ENCODE measurements around the gene TWF2.

Gene TWF2

DNA sequence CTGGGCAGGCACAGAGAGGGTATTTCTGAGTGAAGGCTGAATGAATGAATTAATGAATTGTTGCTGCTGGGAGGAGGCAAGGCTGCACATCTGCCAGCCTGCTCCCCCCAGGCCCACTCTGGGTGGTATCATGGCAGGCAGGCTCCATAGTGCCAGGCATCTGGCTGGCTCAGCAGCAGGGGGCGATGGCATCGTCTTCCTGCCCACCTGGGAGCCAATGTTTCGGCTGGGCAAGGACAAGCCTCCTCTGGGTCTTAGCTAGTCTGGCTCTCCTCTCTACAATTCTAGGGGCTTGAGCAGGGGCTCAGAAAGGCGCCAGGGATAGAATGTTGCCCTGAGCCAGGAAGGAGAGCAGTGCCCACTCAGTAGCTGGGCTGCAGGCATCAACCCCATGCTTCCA lies 11.8 kb downstream of the TWF2 start:
- no peaks in the 10 kb centered on the region for H3K27me3 ChIP-seq (ENCODE audit: insufficient read depth, low read length, poor library complexity, severe bottlenecking)
- H3K9me2 ChIP-seq (replicated peaks; ENCODE audit: low read depth, low read length), result no peaks in the 10 kb centered on the region
- peaks cover 29% of the 10 kb centered on the region; the same call in 1 of the 2 replicates for H3K36me3 ChIP-seq (ENCODE audit: insufficient read depth, low read length)
- peaks cover 16% of the 10 kb centered on the region for H3K4me1 ChIP-seq (ENCODE audit: insufficient read depth, low read length, poor library complexity, severe bottlenecking)
- peaks cover 12% of the 10 kb centered on the region for H4K20me1 ChIP-seq (ENCODE audit: insufficient read depth, low read length, poor library complexity, severe bottlenecking)
- H3K9ac ChIP-seq (ENCODE audit: low read depth, low read length, poor library complexity, severe bottlenecking), result no peak overlapping the region
- H2AFZ ChIP-seq (ENCODE audit: low read length), result no peak overlapping the region
- peaks cover 26% of the 10 kb centered on the region; the same call in 1 of the 2 replicates for H3K79me2 ChIP-seq (ENCODE audit: insufficient read depth, low read length)
- H3F3A ChIP-seq (ENCODE audit: low read depth), result no peaks in the 10 kb centered on the region
- H3K9me3 ChIP-seq (ENCODE audit: insufficient read depth, low read depth, low read length), result no peaks in the 10 kb centered on the region
- TF ChIP-seq, protein P1, sequence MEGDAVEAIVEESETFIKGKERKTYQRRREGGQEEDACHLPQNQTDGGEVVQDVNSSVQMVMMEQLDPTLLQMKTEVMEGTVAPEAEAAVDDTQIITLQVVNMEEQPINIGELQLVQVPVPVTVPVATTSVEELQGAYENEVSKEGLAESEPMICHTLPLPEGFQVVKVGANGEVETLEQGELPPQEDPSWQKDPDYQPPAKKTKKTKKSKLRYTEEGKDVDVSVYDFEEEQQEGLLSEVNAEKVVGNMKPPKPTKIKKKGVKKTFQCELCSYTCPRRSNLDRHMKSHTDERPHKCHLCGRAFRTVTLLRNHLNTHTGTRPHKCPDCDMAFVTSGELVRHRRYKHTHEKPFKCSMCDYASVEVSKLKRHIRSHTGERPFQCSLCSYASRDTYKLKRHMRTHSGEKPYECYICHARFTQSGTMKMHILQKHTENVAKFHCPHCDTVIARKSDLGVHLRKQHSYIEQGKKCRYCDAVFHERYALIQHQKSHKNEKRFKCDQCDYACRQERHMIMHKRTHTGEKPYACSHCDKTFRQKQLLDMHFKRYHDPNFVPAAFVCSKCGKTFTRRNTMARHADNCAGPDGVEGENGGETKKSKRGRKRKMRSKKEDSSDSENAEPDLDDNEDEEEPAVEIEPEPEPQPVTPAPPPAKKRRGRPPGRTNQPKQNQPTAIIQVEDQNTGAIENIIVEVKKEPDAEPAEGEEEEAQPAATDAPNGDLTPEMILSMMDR (conservative IDR thresholded peaks at IDR 0.05; ENCODE audit: low read length), result peak; percentile 34; the same call in 1 of the 2 replicates
- TF ChIP-seq EZH2phosphoT487 (IDR thresholded peaks at IDR 0.05; ENCODE audit: borderline replicate concordance), result no peak
- no peak overlapping the region for H3K4me3 ChIP-seq (ENCODE audit: low read length, poor library complexity, severe bottlenecking)
- H3K4me2 ChIP-seq (ENCODE audit: low read depth, low read length, poor library complexity, severe bottlenecking), result no peak overlapping the region

DNA sequence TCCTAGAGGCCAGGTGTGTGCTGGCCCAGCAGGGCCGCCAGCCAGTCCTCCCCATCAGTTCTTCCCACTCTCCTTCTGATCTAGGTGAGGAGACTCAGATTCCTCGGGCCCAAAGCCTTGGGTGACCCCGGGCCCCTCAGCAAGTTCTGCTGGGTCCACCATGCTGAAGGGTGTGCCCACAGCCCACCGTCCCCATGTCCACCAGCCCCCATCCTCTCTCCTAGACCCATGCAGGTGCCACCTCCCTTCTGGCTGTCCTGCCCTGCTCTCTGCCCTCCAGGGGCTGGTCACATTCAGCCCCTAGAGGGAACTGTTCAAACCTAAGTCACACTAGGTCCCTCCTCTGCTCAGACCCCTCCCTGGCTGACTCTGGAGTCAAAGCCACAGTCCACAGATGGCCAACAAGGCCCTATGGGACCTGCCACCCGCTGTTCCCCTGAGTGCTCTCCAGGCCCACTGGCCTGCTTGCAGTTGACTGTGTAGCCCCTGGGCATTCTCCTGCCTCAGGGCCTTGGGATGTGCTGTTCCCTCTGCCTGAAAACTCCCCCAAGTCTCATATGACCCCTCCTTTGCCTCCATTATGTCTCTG lies 12.6 kb downstream of the TWF2 start:
- no peaks in the 10 kb centered on the region for H3K9me3 ChIP-seq (ENCODE audit: insufficient read depth, low read depth, low read length)
- no peak overlapping the region for H3K4me3 ChIP-seq (ENCODE audit: low read length, poor library complexity, severe bottlenecking)
- TF ChIP-seq, protein P1 (conservative IDR thresholded peaks at IDR 0.05; ENCODE audit: low read length), result no peak
- TF ChIP-seq EZH2phosphoT487 (IDR thresholded peaks at IDR 0.05; ENCODE audit: borderline replicate concordance), result no peak
- no peaks in the 10 kb centered on the region for H3K9me2 ChIP-seq (replicated peaks; ENCODE audit: low read depth, low read length)
- H2AFZ ChIP-seq (ENCODE audit: low read length), result no peak overlapping the region
- H3K9ac ChIP-seq (ENCODE audit: low read depth, low read length, poor library complexity, severe bottlenecking), result no peak overlapping the region
- H3K36me3 ChIP-seq (ENCODE audit: insufficient read depth, low read length), result peaks cover 29% of the 10 kb centered on the region; the same call in 1 of the 2 replicates
- H4K20me1 ChIP-seq (ENCODE audit: insufficient read depth, low read length, poor library complexity, severe bottlenecking), result peaks cover 5% of the 10 kb centered on the region
- H3K79me2 ChIP-seq (ENCODE audit: insufficient read depth, low read length), result peaks cover 31% of the 10 kb centered on the region
- H3K27me3 ChIP-seq (ENCODE audit: insufficient read depth, low read length, poor library complexity, severe bottlenecking), result no peaks in the 10 kb centered on the region
- no peaks in the 10 kb centered on the region for H3F3A ChIP-seq (ENCODE audit: low read depth)
- peaks cover 23% of the 10 kb centered on the region for H3K4me1 ChIP-seq (ENCODE audit: insufficient read depth, low read length, poor library complexity, severe bottlenecking)
- no peak overlapping the region for H3K4me2 ChIP-seq (ENCODE audit: low read depth, low read length, poor library complexity, severe bottlenecking)

DNA sequence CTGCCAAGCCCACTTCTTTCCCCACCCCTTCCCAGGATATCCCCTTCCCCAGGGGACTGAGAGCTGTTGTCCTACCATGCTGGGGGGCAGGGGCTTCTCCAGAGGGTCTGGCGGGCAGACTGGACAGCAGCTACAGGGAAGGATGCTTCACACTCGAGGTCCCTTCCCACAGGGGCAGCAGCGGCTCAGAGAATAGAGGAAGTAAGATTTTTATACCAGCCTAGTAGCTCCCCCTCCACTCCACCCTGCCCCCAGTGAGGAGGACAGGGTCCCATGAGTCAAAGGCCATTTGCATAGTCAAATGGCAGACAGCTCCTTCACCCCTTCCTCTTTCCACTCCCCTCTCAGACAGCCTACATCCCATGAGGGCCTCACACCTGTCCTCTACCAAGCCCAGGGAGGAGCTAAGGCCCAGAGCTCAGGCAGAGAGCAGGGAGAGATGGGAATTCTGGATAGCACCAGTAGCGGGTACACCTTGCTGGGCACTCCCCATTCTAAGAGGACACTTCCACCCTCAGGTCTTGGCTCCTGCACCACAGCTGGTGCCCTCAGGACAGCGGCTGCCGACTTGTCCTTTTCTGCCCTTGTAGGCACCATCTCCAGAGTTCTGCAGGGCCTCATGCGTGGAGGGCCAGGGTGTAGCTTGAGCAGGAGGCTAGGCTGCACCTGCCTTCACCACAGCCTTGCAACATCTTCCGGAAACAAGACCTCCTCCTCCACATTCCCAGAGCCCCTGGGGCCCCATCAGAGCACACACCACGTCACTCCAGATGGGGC lies 13.3 kb downstream of the TWF2 start, which contains the start of gene TLR9:
TSS of gene TLR9 (minus strand) at position 194 of the 777 bp plus-strand sequence. CDS start at position 78, 116 bp downstream.
- Histone ChIP-seq H3K79me2 (ENCODE audit: insufficient read depth, low read length) (peaks cover 35% of the 10 kb centered on the region), H3K36me3 (ENCODE audit: insufficient read depth, low read length) (peaks cover 23% of the 10 kb centered on the region; the same call in 1 of the 2 replicates), H3K4me1 (ENCODE audit: insufficient read depth, low read length, poor library complexity, severe bottlenecking) (peaks cover 30% of the 10 kb centered on the region), H4K20me1 (ENCODE audit: insufficient read depth, low read length, poor library complexity, severe bottlenecking) (no peaks in the 10 kb centered on the region), H3K9me2 (replicated peaks; ENCODE audit: low read depth, low read length) (no peaks in the 10 kb centered on the region), H3F3A (ENCODE audit: low read depth) (no peaks in the 10 kb centered on the region), H3K4me2 (ENCODE audit: low read depth, low read length, poor library complexity, severe bottlenecking) (peak within 1 kb of the TSS; percentile 92), H3K9ac (ENCODE audit: low read depth, low read length, poor library complexity, severe bottlenecking) (no peak within 1 kb of the TSS), H3K27me3 (ENCODE audit: insufficient read depth, low read length, poor library complexity, severe bottlenecking) (no peaks in the 10 kb centered on the region), H3K9me3 (ENCODE audit: insufficient read depth, low read depth, low read length) (no peaks in the 10 kb centered on the region), H3K4me3 (ENCODE audit: low read length, poor library complexity, severe bottlenecking) (no peak within 1 kb of the TSS), H2AFZ (ENCODE audit: low read length) (no peak within 1 kb of the TSS)
- no peak for TF ChIP-seq EZH2phosphoT487 (IDR thresholded peaks at IDR 0.05; ENCODE audit: borderline replicate concordance)
- TF ChIP-seq, protein P1 (conservative IDR thresholded peaks at IDR 0.05; ENCODE audit: low read length), result no peak
